HG03039 (cell line): ENCODE results near the gene CACNA2D3.

ENCODE experiments used
- ATAC-seq: cut with Tn5 transposase; IDR thresholded peaks from one replicate; pipeline ENCODE4 v1.9.1; 2021; ENCODE audit warnings: mild to moderate bottlenecking, moderate library complexity; ENCODE audit not compliant: unreplicated experiment

Gene CACNA2D3

GRCh38 chr3:54931182-54931581, 808.8 kb downstream of the CACNA2D3 start:
- ATAC-seq = no peak

- no peak for ATAC-seq
These were observed 810.3 kb downstream of the CACNA2D3 start for GRCh38 chr3:54932606-54933005.

GRCh38 chr3:54935869-54936268, 813.5 kb downstream of the CACNA2D3 start:
- no peak for ATAC-seq

DNA sequence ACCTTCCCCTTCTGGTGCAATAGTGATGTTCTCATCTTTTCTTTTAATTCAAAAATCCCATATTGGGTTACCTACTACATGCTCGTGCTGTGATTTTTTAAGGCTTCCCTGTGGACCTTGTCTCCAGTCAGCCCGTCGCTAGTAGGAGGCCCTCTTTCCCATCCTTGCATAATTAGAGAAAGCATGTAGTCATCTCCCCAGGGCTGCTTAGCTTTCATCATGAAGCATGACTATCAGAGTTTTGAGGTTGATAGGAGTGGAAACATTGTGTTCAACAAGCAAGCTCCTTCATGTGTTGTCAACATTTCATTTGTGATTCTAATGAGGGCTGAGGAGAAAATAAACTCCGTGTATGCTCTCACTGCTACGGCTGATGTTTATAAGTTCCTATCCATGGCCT, 814.2 kb downstream of the CACNA2D3 start:
- ATAC-seq = no peak

GRCh38 chr3:54939557-54940300, 817.4 kb downstream of the CACNA2D3 start:
- no peak for ATAC-seq

DNA sequence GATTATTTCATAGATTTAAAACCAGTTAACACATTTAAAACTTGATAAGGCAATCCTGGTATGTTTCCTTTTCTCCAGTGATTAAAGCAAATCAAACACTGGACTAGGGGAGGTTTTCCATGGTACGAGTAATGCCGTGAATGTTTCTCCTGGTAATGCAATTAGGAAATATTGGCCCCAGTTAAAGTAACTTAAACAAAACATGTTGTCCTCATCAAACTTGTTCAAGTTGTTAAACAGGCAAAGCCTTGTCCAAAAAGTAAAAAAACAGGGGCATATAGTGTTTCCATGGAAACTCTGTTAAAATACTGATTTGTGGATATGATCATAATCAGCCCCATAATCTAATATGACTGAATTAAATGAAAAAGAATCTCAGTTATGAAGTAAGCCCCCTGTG, 818.6 kb downstream of the CACNA2D3 start:
- ATAC-seq = no peak

DNA sequence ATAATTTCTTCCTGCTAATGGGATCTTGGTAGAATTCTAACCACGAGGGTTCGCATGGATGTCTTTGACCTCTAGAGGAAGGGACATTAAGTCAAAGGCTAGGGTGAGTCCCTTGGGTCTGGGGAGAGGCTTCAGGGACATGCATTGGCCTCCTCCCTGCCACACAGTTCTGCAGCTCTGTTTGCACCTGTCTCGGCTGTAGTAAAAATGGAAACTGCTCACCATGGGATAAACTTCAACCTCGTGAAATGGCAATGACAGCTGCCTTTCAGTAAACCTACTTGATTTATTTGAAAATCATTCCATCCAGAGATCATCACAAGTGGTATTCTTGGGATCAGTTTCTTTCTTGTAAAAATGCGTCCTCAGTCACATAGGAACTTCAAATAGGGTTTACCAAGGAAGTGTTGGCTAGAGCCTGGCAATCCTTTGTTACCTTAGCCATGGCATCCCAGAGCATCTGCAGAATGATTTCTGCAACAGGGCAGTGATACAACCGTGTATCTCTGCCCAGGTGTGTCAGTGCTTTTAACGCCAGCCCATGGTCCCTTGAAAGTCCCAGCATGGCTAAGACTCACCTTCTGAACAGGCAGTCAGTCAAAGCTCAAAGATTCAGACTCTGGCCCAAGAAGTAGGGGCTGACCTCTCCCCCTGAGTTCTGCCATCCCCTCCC, 819.5 kb downstream of the CACNA2D3 start:
- no peak for ATAC-seq

DNA sequence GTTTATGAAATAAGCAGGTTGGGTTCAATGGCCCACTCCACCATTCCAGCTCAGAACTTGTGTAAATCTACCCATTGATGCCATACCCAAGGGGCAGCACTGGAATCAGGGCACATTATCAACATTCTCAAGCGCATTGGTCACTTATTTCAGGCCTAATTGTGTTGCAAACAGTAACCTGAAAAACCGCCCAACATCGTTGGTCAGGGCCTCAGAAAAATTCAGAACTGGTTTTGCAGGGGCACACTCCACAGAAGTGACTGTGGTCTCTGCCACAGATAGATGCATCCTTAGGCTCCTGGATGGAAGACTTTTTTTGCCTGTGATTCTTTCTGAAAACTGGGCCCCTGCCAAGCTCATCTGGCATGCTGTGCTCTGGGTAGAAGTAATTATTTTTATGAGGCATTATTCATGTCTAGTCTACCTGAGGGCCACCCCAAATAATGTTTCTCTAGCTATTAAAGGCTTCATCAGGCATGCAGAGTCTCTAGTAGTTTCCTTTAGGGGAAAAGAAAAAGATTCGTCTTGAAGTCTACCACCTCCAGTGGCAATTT, 827.2 kb downstream of the CACNA2D3 start:
- no peak for ATAC-seq

DNA sequence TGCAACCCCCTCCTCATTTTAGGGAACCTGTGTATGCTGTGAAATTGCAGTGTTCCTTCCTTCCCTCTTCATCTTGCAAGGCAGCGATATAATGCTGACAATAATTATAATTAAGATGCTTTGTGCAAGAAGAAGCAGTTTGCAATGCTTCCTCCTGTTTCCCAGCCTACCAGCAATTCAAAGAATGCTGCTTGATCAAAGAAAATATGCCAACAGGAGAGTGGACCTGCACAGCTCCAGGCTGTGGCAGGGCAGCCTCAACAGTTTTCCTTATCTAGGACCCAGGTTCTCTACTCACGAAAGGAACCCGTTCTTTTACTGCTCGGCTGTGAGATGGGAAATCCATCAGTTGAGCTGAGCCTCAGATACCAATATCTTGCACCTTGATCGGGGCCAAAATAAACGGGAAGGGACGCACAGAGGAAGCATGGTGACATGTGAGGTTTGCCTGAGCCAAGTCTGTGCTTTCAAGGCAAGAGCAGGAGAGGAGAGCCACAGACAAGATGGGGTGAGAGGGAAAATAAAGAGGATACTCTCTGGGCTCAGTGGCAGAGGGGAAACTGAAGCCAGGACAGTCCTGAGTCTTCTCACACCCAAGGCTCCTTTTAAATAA, 828.1 kb downstream of the CACNA2D3 start:
- no peak for ATAC-seq

DNA sequence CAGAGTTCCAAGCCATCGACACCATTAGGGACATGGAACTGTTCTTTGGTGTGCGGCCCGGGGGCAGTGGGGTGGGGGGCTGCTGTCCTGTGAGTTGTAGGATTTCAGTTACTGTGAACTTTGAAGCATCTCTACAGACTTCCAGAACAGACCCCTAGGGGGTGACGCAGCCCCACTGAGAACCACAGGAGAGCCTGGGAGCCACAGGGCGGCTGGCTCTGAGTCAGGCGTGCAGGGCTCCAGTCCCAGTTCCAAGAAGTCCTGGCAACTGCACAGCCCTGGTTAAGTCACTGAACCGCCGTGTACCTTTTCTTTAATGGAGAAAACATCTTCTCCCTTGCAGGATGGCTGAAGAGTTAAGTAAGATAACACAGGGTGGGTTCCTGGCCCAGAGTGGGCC, 829.1 kb downstream of the CACNA2D3 start:
- no peak for ATAC-seq

GRCh38 chr3:54954022-54954421, 831.7 kb downstream of the CACNA2D3 start:
- no peak for ATAC-seq

GRCh38 chr3:54954521-54954920, 832.2 kb downstream of the CACNA2D3 start:
- no peak for ATAC-seq

- ATAC-seq = no peak
These were observed 833.1 kb downstream of the CACNA2D3 start for GRCh38 chr3:54955496-54955895.

GRCh38 chr3:54955941-54956340, 833.6 kb downstream of the CACNA2D3 start:
- no peak for ATAC-seq

DNA sequence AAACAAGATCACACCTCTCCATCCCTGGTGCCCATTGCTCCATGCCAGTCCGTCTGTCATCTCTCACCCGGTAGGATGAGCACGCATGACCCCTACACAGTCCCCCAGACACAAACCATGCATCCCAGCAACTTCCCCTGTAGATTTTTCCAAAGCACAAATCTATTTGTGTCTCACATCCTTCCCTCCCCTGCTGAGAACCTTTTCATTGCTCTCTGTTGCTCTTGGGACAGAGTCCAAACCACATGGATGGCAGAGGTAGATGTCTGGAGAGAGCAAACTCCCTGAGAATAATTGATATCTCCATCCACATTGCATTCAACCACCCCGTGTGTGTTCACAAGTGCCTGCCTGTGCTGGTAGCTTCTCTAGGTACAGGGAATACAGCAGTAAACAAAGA, 835.4 kb downstream of the CACNA2D3 start:
- ATAC-seq = no peak

DNA sequence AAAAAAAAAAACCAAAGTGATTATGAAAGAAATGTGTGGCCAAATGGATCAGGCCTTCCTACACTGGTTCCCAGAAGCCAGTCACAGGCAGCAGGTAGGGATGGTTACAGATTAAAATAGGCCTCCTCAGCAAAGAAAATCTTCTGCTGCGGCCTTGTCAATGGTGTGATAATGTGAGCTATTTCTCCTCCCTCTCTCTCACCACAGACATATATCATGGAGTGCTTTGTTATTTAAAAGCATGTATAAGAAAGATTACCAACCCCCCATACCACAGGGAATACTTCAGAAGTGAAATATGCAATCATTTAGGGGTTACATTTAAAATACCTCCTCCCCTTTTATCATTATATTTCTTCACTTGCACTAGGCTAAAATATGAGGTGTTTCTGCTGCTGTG, 837.7 kb downstream of the CACNA2D3 start:
- ATAC-seq = no peak

- no peak for ATAC-seq
These were observed 838.3 kb downstream of the CACNA2D3 start for GRCh38 chr3:54960701-54961100.

- no peak for ATAC-seq
These were observed 839.8 kb downstream of the CACNA2D3 start for GRCh38 chr3:54962200-54962599.

DNA sequence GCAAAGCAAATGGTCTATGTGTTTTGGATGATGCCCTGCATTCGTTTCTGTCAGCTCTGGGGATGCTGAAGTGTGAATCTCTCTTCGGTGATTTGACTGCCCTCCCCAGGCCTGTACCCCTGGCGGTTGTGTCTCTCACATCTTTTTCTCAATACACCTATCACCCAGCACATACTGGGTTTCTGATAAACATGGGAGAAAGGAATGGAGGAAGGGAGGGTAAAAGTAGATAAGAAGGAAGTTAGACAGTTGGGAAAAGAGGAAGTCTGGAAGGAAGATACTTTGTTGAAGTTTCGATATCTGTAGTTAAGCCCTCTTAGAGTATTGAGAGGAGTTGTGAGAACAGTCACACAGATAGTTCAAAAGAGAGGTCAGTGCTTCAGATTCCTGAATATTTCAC, 841.3 kb downstream of the CACNA2D3 start:
- no peak for ATAC-seq

DNA sequence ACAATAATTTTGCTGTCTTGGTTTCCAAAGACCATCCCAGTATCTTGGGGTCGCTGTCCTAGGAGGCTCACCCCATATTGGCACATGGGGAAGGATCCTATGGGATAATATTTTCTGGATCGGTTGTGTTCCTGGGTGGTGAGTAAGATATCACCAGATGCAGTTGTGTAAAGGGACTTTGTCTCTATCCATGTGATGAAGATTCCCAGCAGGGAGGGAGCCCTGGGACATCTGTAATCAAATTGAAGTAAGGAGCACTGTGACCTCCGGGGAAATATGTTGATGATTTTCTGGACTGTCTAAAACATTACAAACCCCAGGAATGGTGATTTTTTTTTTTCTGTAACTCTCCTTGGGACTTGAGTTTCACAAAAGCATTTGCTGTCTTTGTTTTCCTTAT, 841.7 kb downstream of the CACNA2D3 start:
- ATAC-seq = no peak

GRCh38 chr3:54965746-54966145, 843.4 kb downstream of the CACNA2D3 start:
- no peak for ATAC-seq

- no peak for ATAC-seq
These were observed 844.6 kb downstream of the CACNA2D3 start for GRCh38 chr3:54966979-54967378.
